Coronary artery (tissue), 2 donors: ENCODE results near the gene BNC2.

Experiments
- DNase-seq: peaks from one replicate; pipeline ENCODE4 v3.0.0-alpha.2; 2017; ENCODE audit warnings: low spot score
- H3K27ac ChIP-seq, 2 donors: fragments of 200-600 bp; sonication (generic); one replicate each; pipeline ENCODE4 v1.5.1; 2016 to 2019
- H3K4me3 ChIP-seq: fragments of 200-600 bp; sonication (generic); 2 replicates; pipeline ENCODE4 v1.5.1; 2016; ENCODE audit warnings: mild to moderate bottlenecking, moderate library complexity
- TF ChIP-seq, protein P1 (sequence below): fragments of 200-600 bp; sonication (generic); IDR thresholded peaks from one replicate; pipeline ENCODE4 v1.5.1; 2019; ENCODE audit warnings: antibody characterized with exemption

The BNC2 gene

DNA sequence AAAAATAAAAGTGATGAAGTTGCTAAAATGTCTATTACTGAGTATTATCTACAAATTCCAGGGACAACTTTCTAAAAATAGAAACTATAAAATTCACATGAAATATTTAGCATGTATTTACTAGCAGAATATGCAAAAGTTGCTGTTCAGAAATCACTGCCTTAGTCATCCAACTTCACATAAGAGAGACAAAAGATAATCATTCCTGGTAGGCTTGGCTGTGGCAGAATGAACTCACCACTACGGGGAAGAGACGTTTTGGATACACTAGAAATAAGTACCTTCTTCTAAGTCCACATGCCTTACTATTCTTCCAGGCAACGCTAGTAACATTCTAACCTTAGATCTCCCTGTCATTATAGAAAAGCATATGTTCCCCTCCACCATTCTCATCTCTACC is 272.2 kb downstream of the BNC2 start:
- Histone ChIP-seq H3K4me3 (no peak overlapping the region), H3K27ac (no peak overlapping the region)
- DNase-seq, result no peak
- TF ChIP-seq, protein P1, sequence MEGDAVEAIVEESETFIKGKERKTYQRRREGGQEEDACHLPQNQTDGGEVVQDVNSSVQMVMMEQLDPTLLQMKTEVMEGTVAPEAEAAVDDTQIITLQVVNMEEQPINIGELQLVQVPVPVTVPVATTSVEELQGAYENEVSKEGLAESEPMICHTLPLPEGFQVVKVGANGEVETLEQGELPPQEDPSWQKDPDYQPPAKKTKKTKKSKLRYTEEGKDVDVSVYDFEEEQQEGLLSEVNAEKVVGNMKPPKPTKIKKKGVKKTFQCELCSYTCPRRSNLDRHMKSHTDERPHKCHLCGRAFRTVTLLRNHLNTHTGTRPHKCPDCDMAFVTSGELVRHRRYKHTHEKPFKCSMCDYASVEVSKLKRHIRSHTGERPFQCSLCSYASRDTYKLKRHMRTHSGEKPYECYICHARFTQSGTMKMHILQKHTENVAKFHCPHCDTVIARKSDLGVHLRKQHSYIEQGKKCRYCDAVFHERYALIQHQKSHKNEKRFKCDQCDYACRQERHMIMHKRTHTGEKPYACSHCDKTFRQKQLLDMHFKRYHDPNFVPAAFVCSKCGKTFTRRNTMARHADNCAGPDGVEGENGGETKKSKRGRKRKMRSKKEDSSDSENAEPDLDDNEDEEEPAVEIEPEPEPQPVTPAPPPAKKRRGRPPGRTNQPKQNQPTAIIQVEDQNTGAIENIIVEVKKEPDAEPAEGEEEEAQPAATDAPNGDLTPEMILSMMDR, result no peak

DNA sequence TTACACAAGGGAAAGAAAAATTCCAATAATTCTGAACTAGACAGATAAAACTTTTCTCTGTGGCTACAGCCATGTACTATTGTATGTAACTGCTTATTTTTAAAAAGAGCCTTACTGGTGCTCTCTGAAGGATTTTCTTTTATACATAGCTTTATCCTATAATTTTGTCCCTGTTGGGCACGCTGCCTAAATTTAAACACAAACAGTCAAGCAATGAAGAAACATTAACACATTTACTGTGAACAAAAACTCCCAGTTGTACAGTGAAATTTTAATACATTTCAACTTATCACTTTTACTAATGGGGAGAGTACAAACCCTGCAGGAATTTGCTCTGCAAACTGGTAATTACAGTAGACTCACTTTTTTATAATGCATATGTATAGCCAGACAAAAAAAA is 273.3 kb downstream of the BNC2 start:
- Histone ChIP-seq H3K4me3 (no peak overlapping the region), H3K27ac (no peak overlapping the region)
- TF ChIP-seq, protein P1, result no peak
- DNase-seq, result no peak

DNA sequence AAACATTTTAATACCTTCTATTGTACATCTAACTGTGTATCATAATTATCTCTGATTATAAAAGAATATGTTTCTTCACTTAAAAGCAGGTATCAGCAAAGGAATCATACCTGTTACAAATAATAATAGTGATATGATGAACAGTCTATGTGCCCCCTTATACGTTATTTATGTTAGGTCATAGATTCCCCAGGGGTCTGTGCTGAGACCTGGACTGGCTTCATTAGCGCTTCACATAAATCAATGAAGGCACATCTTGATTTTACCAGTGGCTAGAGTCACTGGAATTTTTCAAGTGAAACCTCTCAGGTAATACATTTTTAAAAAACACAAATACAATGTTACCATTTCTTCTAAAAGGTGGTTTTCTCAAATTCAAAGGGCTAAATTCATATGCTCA is 275.2 kb downstream of the BNC2 start:
- Histone ChIP-seq H3K27ac (no peak overlapping the region), H3K4me3 (no peak overlapping the region)
- TF ChIP-seq, protein P1, result no peak
- no peak for DNase-seq

DNA sequence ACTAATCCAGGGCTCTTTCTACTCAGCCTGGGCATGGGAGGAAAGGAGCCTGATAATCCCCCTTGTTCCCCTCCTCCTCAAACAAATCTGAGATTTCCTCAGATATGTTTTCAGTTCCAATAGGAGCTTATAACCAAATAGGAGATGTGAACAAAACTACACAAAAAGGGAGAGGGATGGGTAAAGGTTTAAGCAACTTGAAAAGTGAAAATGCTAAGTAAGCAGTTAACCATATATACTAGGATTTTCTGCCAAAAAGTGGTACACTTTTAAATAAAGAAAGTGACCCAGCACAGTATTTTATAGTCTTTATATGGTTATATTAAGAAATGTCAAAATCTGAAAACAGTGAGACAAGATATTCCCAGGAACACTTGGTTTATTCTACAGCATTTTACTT is 275.7 kb downstream of the BNC2 start:
- TF ChIP-seq, protein P1, result no peak
- DNase-seq, result no peak
- Histone ChIP-seq H3K4me3 (no peak overlapping the region), H3K27ac (no peak overlapping the region)

DNA sequence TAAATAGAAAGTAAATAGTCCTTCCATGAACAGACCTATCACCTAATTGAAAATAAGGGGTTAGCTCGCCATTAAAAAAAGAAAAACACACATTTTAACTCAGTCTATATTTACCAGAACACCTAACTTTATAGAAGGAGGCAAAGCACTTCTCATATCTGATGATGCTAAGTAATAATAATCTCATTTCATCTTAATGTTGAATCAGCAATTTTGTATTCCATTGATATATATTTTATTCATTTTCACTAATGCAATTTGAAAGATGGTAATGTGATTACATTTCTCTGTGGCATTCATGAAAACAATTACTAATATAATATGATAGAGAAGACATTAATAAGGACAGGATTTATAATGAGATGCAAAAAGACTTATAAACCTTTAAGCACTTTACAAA is 276.7 kb downstream of the BNC2 start:
- no peak overlapping the region for H3K27ac ChIP-seq
- no peak overlapping the region for H3K4me3 ChIP-seq
- TF ChIP-seq, protein P1, result no peak
- DNase-seq, result no peak

DNA sequence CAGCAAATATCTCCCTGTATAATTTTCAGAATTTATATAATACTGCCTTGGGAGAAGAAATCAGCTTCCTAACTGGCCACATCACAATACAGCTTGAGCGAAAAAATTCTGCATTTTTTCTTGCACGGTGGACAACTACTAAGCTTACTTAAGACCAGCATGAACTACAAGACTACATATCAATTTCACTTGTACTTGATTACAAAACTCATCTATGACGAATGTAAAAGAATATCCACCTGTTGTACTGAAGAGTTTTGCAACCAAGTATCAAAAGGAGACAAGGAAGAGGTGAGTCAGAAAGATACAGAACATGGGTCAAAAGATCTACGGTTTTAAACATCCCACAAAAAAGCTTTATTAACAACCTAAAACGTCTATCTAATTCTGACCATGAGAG is 279.4 kb downstream of the BNC2 start:
- DNase-seq, result no peak
- no peak overlapping the region for H3K27ac ChIP-seq
- TF ChIP-seq, protein P1, result no peak
- no peak overlapping the region for H3K4me3 ChIP-seq

DNA sequence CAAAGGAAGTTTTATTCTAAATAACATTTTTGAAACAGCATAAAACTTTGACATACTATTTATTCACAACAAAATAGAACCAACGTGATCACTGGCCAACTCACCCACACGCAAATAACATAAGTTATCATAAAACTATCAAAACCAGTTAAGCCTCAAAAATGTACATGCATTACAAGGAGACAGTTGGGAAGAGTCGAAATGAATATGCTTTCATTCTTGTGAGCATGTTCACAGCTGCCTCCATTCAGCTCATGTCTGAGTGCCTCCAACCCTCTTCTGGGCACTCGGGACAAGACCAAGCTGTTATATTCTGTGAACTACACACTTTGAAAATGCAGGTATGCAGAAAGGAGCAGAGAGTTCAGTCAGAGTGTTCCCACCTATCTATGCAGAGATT is 284.9 kb downstream of the BNC2 start:
- no peak overlapping the region for H3K4me3 ChIP-seq
- no peak for DNase-seq
- H3K27ac ChIP-seq, result no peak overlapping the region
- TF ChIP-seq, protein P1, result no peak
